ENCODE data around the gene ACTR10. TPM values are rescaled to one million over a fixed set of nuclear protein-coding genes. Genes with fewer than 3 reads are reported as not detected.

The ACTR10 gene
- total RNA-seq = 57.5 and 64.1 TPM in 2 replicates
- long read RNA-seq, transcript ACTR10-201 (13 exons, 2,419 nt) = major isoform, 312 of 328 reads
- long read RNA-seq, partial matches to known transcripts = 8 of 328 reads
- long read RNA-seq, other reads (novel, unspliced or antisense) = 5 of 328 reads

GRCh38 chr14:58199726-58200479 is at the start of gene ACTR10:
Gene ACTR10, plus strand, starts transcription at chr14:58200149. Its CDS starts 69 bp downstream, at chr14:58200218.
- Mint-ChIP-seq H3K27me3 (peaks cover 9% of the 10 kb centered on the region), H3K4me1 (ENCODE audit: low read depth) (peaks cover 13% of the 10 kb centered on the region), H3K4me3 (ENCODE audit: low read depth) (peak within 1 kb of the TSS; percentile 97), H3K9me3 (ENCODE audit: low read depth) (no peaks in the 10 kb centered on the region), H3K27ac (peak within 1 kb of the TSS; percentile 98), H3K36me3 (ENCODE audit: insufficient read depth) (peaks cover 5% of the 10 kb centered on the region)
- no peak for TF ChIP-seq CTCF (IDR thresholded peaks at IDR 0.05; ENCODE audit: unreplicated experiment)
- DNase-seq (ENCODE audit: low spot score, unreplicated experiment) = peak; percentile 77

- Mint-ChIP-seq H3K27me3 (peaks cover 20% of the 10 kb centered on the region), H3K4me3 (ENCODE audit: low read depth) (peak overlapping the region; percentile 90), H3K4me1 (ENCODE audit: low read depth) (peaks cover 20% of the 10 kb centered on the region), H3K9me3 (ENCODE audit: low read depth) (no peaks in the 10 kb centered on the region), H3K27ac (no peak overlapping the region), H3K36me3 (ENCODE audit: insufficient read depth) (no peaks in the 10 kb centered on the region)
- DNase-seq (ENCODE audit: low spot score, unreplicated experiment) = no peak
- TF ChIP-seq CTCF (IDR thresholded peaks at IDR 0.05; ENCODE audit: unreplicated experiment) = no peak
Measured at GRCh38 chr14:58150243-58150805, 49.6 kb upstream of the ACTR10 start.

- DNase-seq (ENCODE audit: low spot score, unreplicated experiment) = peak; percentile 10
- peaks cover 13% of the 10 kb centered on the region for H3K4me1 Mint-ChIP-seq (ENCODE audit: low read depth)
- peak overlapping the region; percentile 90 for H3K4me3 Mint-ChIP-seq (ENCODE audit: low read depth)
- H3K9me3 Mint-ChIP-seq (ENCODE audit: low read depth) = no peaks in the 10 kb centered on the region
- no peaks in the 10 kb centered on the region for H3K36me3 Mint-ChIP-seq (ENCODE audit: insufficient read depth)
- TF ChIP-seq CTCF (IDR thresholded peaks at IDR 0.05; ENCODE audit: unreplicated experiment) = no peak
- peak overlapping the region; percentile 92 for H3K27ac Mint-ChIP-seq
- peaks cover 20% of the 10 kb centered on the region for H3K27me3 Mint-ChIP-seq
Measured at GRCh38 chr14:58151133-58152013, 48.6 kb upstream of the ACTR10 start.

DNA sequence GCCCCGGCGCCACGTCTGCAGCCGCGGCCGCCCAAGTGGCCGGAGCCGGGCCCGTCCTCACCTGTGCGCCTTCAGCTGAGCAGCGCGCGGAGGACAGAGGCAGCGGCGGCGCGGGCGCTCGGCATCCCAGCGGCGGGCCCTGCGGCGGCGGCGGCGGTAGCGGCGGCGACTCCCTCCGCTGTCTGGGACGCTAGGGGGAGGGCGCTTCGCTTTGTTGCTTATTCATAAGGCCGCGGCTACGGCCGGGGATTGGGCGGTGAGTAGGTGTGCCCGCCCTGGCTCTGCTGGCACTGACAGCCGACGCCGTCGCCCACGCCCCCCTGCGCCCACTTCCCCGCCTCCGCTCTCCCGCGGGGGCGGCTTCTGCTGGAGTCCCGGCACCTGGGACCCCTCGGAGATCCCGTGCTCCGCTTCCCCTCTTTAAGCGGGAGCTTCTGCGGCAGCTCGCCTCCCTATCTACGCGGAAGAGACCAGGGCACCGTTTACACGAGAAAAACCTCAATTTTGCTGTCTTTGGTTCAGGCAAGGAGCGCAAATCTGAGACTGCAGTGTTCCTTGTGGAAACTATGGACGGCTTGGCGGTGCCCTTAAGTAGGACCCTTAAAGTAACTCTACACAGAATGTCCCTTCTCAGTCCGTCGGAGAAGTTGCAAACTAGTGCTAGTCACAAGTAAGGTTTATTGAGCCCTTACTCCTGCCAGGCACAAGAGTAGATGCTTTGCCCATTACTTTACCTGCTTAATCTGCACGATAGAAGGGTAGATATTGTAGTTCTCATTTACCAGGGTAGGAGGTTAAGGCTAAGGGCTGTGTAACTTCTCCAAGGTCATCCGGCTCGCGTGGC is 47.7 kb upstream of the ACTR10 start, which contains the start of gene ARMH4:
ARMH4 (minus strand) TSS at position 200 of the 844 bp plus-strand sequence. CDS start 12,855 bp downstream, outside the sequence.
- no peaks in the 10 kb centered on the region for H3K9me3 Mint-ChIP-seq (ENCODE audit: low read depth)
- DNase-seq (ENCODE audit: low spot score, unreplicated experiment) = peak; percentile 80

More for the DNA sequence above, 47.7 kb upstream of the ACTR10 start, which contains the start of gene ARMH4:
- peaks cover 13% of the 10 kb centered on the region for H3K4me1 Mint-ChIP-seq (ENCODE audit: low read depth)
- peak; percentile 41 for TF ChIP-seq CTCF (IDR thresholded peaks at IDR 0.05; ENCODE audit: unreplicated experiment)
- peak within 1 kb of the TSS; percentile 90 for H3K4me3 Mint-ChIP-seq (ENCODE audit: low read depth)
- H3K27me3 Mint-ChIP-seq = peaks cover 20% of the 10 kb centered on the region
- H3K36me3 Mint-ChIP-seq (ENCODE audit: insufficient read depth) = no peaks in the 10 kb centered on the region
- peak within 1 kb of the TSS; percentile 92 for H3K27ac Mint-ChIP-seq

Measured in progenitor cell of endocrine pancreas (in vitro differentiated cells).